Naive thymus-derived CD4-positive, alpha-beta T cell (primary cell): ENCODE data around the gene PARP14. TPM values are rescaled to one million over a fixed set of nuclear protein-coding genes. Genes with fewer than 3 reads are reported as not detected.

Experiments
- ATAC-seq: fragments of 150-1000 bp; cut with Tn5 transposase; 2 replicates; pipeline ENCODE4 v1.10.0; 2021; ENCODE audit warnings: mild to moderate bottlenecking, moderate library complexity
- CTCF ChIA-PET: fragments of 350-600 bp; sonication (Branson Sonifier 250); formaldehyde crosslinking; loops from one replicate; lab custom pipeline; 2021; ENCODE audit warnings: antibody characterized with exemption; lab: Charles Lee
- POLR2A ChIA-PET: fragments of 350-600 bp; sonication (Branson Sonifier 250); formaldehyde crosslinking; loops from one replicate; lab custom pipeline; 2021; ENCODE audit warnings: antibody characterized with exemption, inconsistent platforms; lab: Charles Lee
- DNase-seq, 9 donors: peaks; one replicate each; pipeline versions ENCODE4 v3.0.0 to v3.0.0-alpha.2; 2020 to 2022; ENCODE audit warnings: mixed read lengths in 1 of 9
- H3K27ac ChIP-seq: one replicate; pipeline ENCODE4 v1.7.0; 2013; ENCODE audit warnings: mild to moderate bottlenecking, low read depth, low read length, moderate library complexity
- H3K27me3 ChIP-seq, 2 donors: one replicate each; pipeline ENCODE4 v1.7.0; 2013; ENCODE audit warnings: low read length in 2 of 2, mild to moderate bottlenecking in 2 of 2, moderate library complexity in 2 of 2; ENCODE audit not compliant: control insufficient read depth in 2 of 2, insufficient read depth in 2 of 2
- H3K36me3 ChIP-seq, 3 experiments: 1 replicate in 2 of 3; 2 replicates in 1 of 3; pipeline ENCODE4 v1.7.0; 2013; ENCODE audit warnings: low read length in 3 of 3, mild to moderate bottlenecking in 3 of 3, moderate library complexity in 1 of 3; ENCODE audit not compliant: insufficient read depth in 3 of 3, control insufficient read depth in 2 of 3
- H3K4me1 ChIP-seq, 2 donors: one replicate each; pipeline ENCODE4 v1.7.0; 2013; ENCODE audit warnings: low read length in 2 of 2, mild to moderate bottlenecking in 2 of 2, moderate library complexity in 1 of 2; ENCODE audit not compliant: control insufficient read depth in 2 of 2, insufficient read depth in 2 of 2
- H3K4me3 ChIP-seq: 2 replicates; pipeline ENCODE4 v1.7.0; 2013; ENCODE audit warnings: mild to moderate bottlenecking, low read length
- H3K9me3 ChIP-seq, 3 experiments: 1 replicate in 2 of 3; 2 replicates in 1 of 3; pipeline ENCODE4 v1.7.0; 2013; ENCODE audit warnings: low read length in 3 of 3; ENCODE audit not compliant: control insufficient read depth in 2 of 3
- H3K27ac Mint-ChIP-seq, 9 donors: one replicate each; pipeline ENCODE4 v1.8.0; 2020 to 2022; ENCODE audit warnings: mixed read lengths in 9 of 9, mild to moderate bottlenecking in 8 of 9, moderate library complexity in 5 of 9, inconsistent platforms in 2 of 9
- H3K27me3 Mint-ChIP-seq, 5 donors: one replicate each; pipeline ENCODE4 v1.8.0; 2021 to 2022; ENCODE audit warnings: mixed read lengths in 5 of 5, mild to moderate bottlenecking in 1 of 5
- H3K36me3 Mint-ChIP-seq, 5 donors: one replicate each; pipeline ENCODE4 v1.8.0; 2020 to 2022; ENCODE audit warnings: mixed read lengths in 5 of 5, mild to moderate bottlenecking in 3 of 5, inconsistent platforms in 1 of 5
- H3K4me1 Mint-ChIP-seq, 7 donors: one replicate each; pipeline ENCODE4 v1.8.0; 2020 to 2022; ENCODE audit warnings: mixed read lengths in 7 of 7, mild to moderate bottlenecking in 3 of 7, inconsistent platforms in 1 of 7
- H3K4me3 Mint-ChIP-seq, 10 donors: one replicate each; pipeline ENCODE4 v1.8.0; 2020 to 2022; ENCODE audit warnings: mild to moderate bottlenecking in 10 of 10, mixed read lengths in 10 of 10, moderate library complexity in 6 of 10, inconsistent platforms in 2 of 10
- H3K9me3 Mint-ChIP-seq, 11 donors: one replicate each; pipeline ENCODE4 v1.8.0; 2020 to 2022; ENCODE audit warnings: mixed read lengths in 11 of 11, mild to moderate bottlenecking in 4 of 11, inconsistent platforms in 1 of 11, moderate library complexity in 1 of 11
- intact Hi-C, 2 donors: fragments of 100-400 bp; cut with micrococcal nuclease; formaldehyde crosslinking; loops; one replicate each; pipeline ENCODE4 v1.15.1; 2023
- polyA plus RNA-seq, 2 donors: library from polyadenylated mRNA; unstranded; fragments of 300-500 nt; fragmentation: Illumina TruSeq; gene quantifications; one replicate each; pipeline ENCODE4 v1.2.3, GENCODE V29; 2021
- total RNA-seq, 6 experiments: library from RNA in 5 of 6; stranded (reverse) in 5 of 6; gene quantifications; 1 replicate in 5 of 6; 2 replicates in 1 of 6; pipeline ENCODE4 v1.2.3 and lab custom pipeline; 2021 to 2026

PARP14 gene
- total and polyA plus RNA-seq, 7 experiments from 2014 or later, result 8.4 to 154 (median 47.9) TPM

GRCh38 chr3:122776675-122777468 is 96.2 kb downstream of the PARP14 start:
- H3K27ac ChIP-seq, result no peak overlapping the region
- POLR2A ChIA-PET, result interaction anchor here (1.4 kb wide), 1 partner anchor 8 kb away, joined by 5 read pairs; no protein-coding TSS in a partner anchor
- CTCF ChIA-PET, result no interaction called here

DNA sequence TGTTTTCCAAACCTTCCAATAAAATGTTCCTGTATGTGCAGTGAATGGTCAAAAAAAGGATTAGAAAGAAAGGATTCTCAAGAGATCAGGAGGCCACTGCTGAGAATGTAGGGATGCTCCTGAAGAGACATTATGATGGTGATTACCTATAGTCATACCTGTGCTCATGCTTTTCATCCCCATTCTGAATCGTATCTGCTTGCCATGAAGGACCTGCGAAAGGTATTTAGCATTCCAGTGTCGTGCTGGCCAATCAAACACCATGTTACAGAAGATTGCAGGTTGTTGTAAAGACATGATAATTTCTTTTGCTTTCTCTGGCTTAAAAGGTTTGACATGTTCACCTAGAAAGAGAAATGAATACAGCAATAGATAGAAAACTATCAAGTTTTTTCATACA is 96.9 kb downstream of the PARP14 start:
- Mint-ChIP-seq H3K36me3 (peaks cover 2 to 21% (median 14%) of the 10 kb centered on the region in 5 donors), H3K9me3 (peaks cover 0 to 2% (median 0%) of the 10 kb centered on the region in 11 donors), H3K27me3 (no peaks in the 10 kb centered on the region), H3K4me3 (no peak overlapping the region), H3K4me1 (peaks cover 0 to 6% (median 0%) of the 10 kb centered on the region in 7 donors), H3K27ac (no peak overlapping the region)
- Histone ChIP-seq H3K36me3 (peaks cover 0 to 5% (median 0%) of the 10 kb centered on the region in 3 experiments), H3K9me3 (no peaks in the 10 kb centered on the region), H3K27ac (no peak overlapping the region), H3K4me1 (no peaks in the 10 kb centered on the region), H3K27me3 (no peaks in the 10 kb centered on the region), H3K4me3 (no peak overlapping the region)
- ATAC-seq, result no peak
- DNase-seq, result no peak
- POLR2A ChIA-PET, result no interaction called here
- CTCF ChIA-PET, result no interaction called here
- intact Hi-C loops, result no loop called here

More at GRCh38 chr3:122776675-122777468, 96.2 kb downstream of the PARP14 start:
- intact Hi-C loops, result no loop called here
- Mint-ChIP-seq H3K9me3 (peaks cover 0 to 2% (median 0%) of the 10 kb centered on the region in 11 donors), H3K27me3 (no peaks in the 10 kb centered on the region), H3K4me3 (no peak overlapping the region), H3K27ac (no peak overlapping the region), H3K4me1 (peaks cover 0 to 6% (median 0%) of the 10 kb centered on the region in 7 donors), H3K36me3 (peaks cover 2 to 21% (median 14%) of the 10 kb centered on the region in 5 donors)
- ATAC-seq (no peak), DNase-seq (no peak)
- no peaks in the 10 kb centered on the region for H3K4me1 ChIP-seq
- H3K9me3 ChIP-seq, result no peaks in the 10 kb centered on the region
- no peaks in the 10 kb centered on the region for H3K27me3 ChIP-seq
- peaks cover 0 to 5% (median 0%) of the 10 kb centered on the region in 3 experiments for H3K36me3 ChIP-seq
- H3K4me3 ChIP-seq, result no peak overlapping the region

Other genes with a start within 250 kb of the PARP14 start
- gene KPNA1, start 165.9 kb upstream of the PARP14 start, total RNA-seq, result 10 to 100 TPM; 50.6 to 70.2 (median 54.3) TPM
- 10 to 100 TPM; 39.8 to 53.1 TPM for gene KPNA1, start 165.9 kb upstream of the PARP14 start, polyA plus RNA-seq
- 100 to 1,000 TPM in 1 of 5 experiments, 10 to 100 TPM in 4; 17.6 to 165 (median 24.4) TPM for gene PARP9, start 116.5 kb upstream of the PARP14 start, total RNA-seq
- 10 to 100 TPM; 22.4 to 39.0 TPM for gene PARP9, start 116.5 kb upstream of the PARP14 start, polyA plus RNA-seq
- 100 to 1,000 TPM in 1 of 5 experiments, 10 to 100 TPM in 4; 28.6 to 164 (median 35.8) TPM for gene DTX3L, start 116.5 kb upstream of the PARP14 start, total RNA-seq
- gene DTX3L, start 116.5 kb upstream of the PARP14 start, polyA plus RNA-seq, result 10 to 100 TPM; 27.5 to 31.2 TPM
- 10 to 100 TPM; 42.8 to 71.0 (median 70.0) TPM for gene PARP15, start 103.2 kb upstream of the PARP14 start, total RNA-seq
- gene PARP15, start 103.2 kb upstream of the PARP14 start, polyA plus RNA-seq, result 1 to 10 TPM; 3.2 to 7.2 TPM
- gene HSPBAP1, start 113.0 kb downstream of the PARP14 start, total RNA-seq, result 10 to 100 TPM in 4 of 5 experiments, 1 to 10 TPM in 1; 9.0 to 31.5 (median 23.3) TPM
- gene HSPBAP1, start 113.0 kb downstream of the PARP14 start, polyA plus RNA-seq, result 10 to 100 TPM in 1 of 2 donors, 1 to 10 TPM in 1; 7.1 to 11.1 TPM
- gene SLC49A4, start 114.2 kb downstream of the PARP14 start, total RNA-seq, result 10 to 100 TPM in 1 of 5 experiments, 1 to 10 TPM in 4; 2.8 to 12.9 (median 8.4) TPM
- 1 to 10 TPM; 1.9 to 2.1 TPM for gene SLC49A4, start 114.2 kb downstream of the PARP14 start, polyA plus RNA-seq